IMR-90 (cell line): ENCODE data around the gene EPHB1. TPM values are rescaled to one million over a fixed set of nuclear protein-coding genes. Genes with fewer than 3 reads are reported as not detected.

Experiments used
- ATAC-seq: fragments of 200-7000 bp; cut with Tn5 transposase; 2 replicates; pipeline ENCODE4 v1.9.1; 2020; ENCODE audit warnings: low read depth, mild to moderate bottlenecking, moderate library complexity
- BruUV-seq: library from RNA; stranded (reverse); fragments of 400-500 nt; replicated peaks from 2 replicates; lab custom pipeline; 2021; lab: Mats Ljungman, UMichigan
- CTCF ChIA-PET: fragments of 300-600 bp; formaldehyde crosslinking; extraction: SDS; loops from one replicate; lab custom pipeline; 2021; ENCODE audit warnings: antibody characterized with exemption; lab: Yijun Ruan, JAX
- POLR2A ChIA-PET: fragments of 300-600 bp; sonication (Branson Sonifier 250); formaldehyde crosslinking; loops from one replicate; lab custom pipeline; 2022; ENCODE audit warnings: antibody characterized with exemption; ENCODE audit not compliant: unreplicated experiment; lab: Charles Lee
- DNase-seq: peaks from one replicate; pipeline ENCODE4 v3.0.0; 2013
- H2AFZ ChIP-seq: replicated peaks from 2 replicates; pipeline ENCODE3; 2013; ENCODE audit warnings: low read length, mild to moderate bottlenecking; ENCODE audit not compliant: poor library complexity
- H2AK5ac ChIP-seq: 2 replicates; pipeline ENCODE4 v1.6.1; 2013; ENCODE audit warnings: low read depth, low read length, inconsistent platforms
- H2AK9ac ChIP-seq: replicated peaks from 2 replicates; pipeline ENCODE3; 2013; ENCODE audit warnings: mild to moderate bottlenecking, low read depth, low read length, moderate library complexity; ENCODE audit not compliant: poor library complexity
- H2BK120ac ChIP-seq: 2 replicates; pipeline ENCODE4 v1.6.1; 2013; ENCODE audit warnings: low read depth, low read length, inconsistent platforms
- H2BK15ac ChIP-seq: 3 replicates; pipeline ENCODE4 v1.6.1; 2013; ENCODE audit warnings: low read depth, low read length, inconsistent platforms
- H2BK20ac ChIP-seq: 2 replicates; pipeline ENCODE4 v1.6.1; 2013; ENCODE audit warnings: low read depth, mild to moderate bottlenecking, inconsistent platforms, low read length, moderate library complexity
- H2BK5ac ChIP-seq: 2 replicates; pipeline ENCODE4 v1.6.1; 2013; ENCODE audit warnings: mild to moderate bottlenecking, low read depth, low read length, inconsistent platforms; ENCODE audit not compliant: poor library complexity, severe bottlenecking
- H3K14ac ChIP-seq: replicated peaks from 2 replicates; pipeline ENCODE4 v1.6.1; 2013; ENCODE audit warnings: low read depth, low read length, inconsistent platforms
- H3K18ac ChIP-seq: 2 replicates; pipeline ENCODE4 v1.6.1; 2013; ENCODE audit warnings: low read depth, low read length, control low read depth
- H3K23ac ChIP-seq: 2 replicates; pipeline ENCODE4 v1.6.1; 2013; ENCODE audit warnings: low read depth, low read length, inconsistent platforms
- H3K27ac ChIP-seq: 2 replicates; pipeline ENCODE4 v1.5.1; 2013; ENCODE audit warnings: mild to moderate bottlenecking, control low read depth, low read length; ENCODE audit not compliant: insufficient read depth
- H3K27me3 ChIP-seq: 2 replicates; pipeline ENCODE4 v1.6.1; 2013; ENCODE audit warnings: low read length; ENCODE audit not compliant: control insufficient read depth, insufficient read depth
- H3K36me3 ChIP-seq: 2 replicates; pipeline ENCODE4 v1.6.1; 2013; ENCODE audit warnings: low read length, mixed read lengths; ENCODE audit not compliant: control insufficient read depth, insufficient read depth
- H3K4ac ChIP-seq: 2 replicates; pipeline ENCODE4 v1.6.1; 2013; ENCODE audit warnings: low read depth, low read length, inconsistent platforms
- H3K4me1 ChIP-seq: 2 replicates; pipeline ENCODE4 v1.6.1; 2013; ENCODE audit warnings: low read length, mixed read lengths; ENCODE audit not compliant: control insufficient read depth, insufficient read depth
- H3K4me2 ChIP-seq: 2 replicates; pipeline ENCODE4 v1.6.1; 2013; ENCODE audit warnings: low read depth, mild to moderate bottlenecking, control low read depth, low read length, moderate library complexity
- H3K4me3 ChIP-seq: 2 replicates; pipeline ENCODE4 v1.5.1; 2013; ENCODE audit warnings: low read depth, mild to moderate bottlenecking, control low read depth, low read length, moderate library complexity; ENCODE audit not compliant: insufficient read depth
- H3K56ac ChIP-seq: 2 replicates; pipeline ENCODE4 v1.6.1; 2013; ENCODE audit warnings: low read length, inconsistent platforms; ENCODE audit not compliant: insufficient read depth; ENCODE audit errors: extremely low read depth
- H3K79me1 ChIP-seq, 2 experiments: 2 replicates each; pipeline ENCODE4 v1.6.1; 2013; ENCODE audit warnings: low read length in 2 of 2, inconsistent platforms in 1 of 2, low read depth in 1 of 2
- H3K9ac ChIP-seq: 2 replicates; pipeline ENCODE4 v1.6.1; 2013; ENCODE audit warnings: low read depth, low read length, control low read depth
- H3K9me1 ChIP-seq: 2 replicates; pipeline ENCODE4 v1.6.1; 2013; ENCODE audit warnings: low read length, inconsistent platforms; ENCODE audit not compliant: insufficient read depth
- H3K9me3 ChIP-seq: 2 replicates; pipeline ENCODE4 v1.6.1; 2013; ENCODE audit warnings: low read length; ENCODE audit not compliant: control insufficient read depth, insufficient read depth
- H4K20me1 ChIP-seq: 2 replicates; pipeline ENCODE4 v1.6.1; 2013; ENCODE audit warnings: low read length, inconsistent platforms; ENCODE audit not compliant: insufficient read depth
- H4K5ac ChIP-seq: 2 replicates; pipeline ENCODE4 v1.6.1; 2013; ENCODE audit warnings: mild to moderate bottlenecking, low read depth, low read length, control low read depth
- H4K8ac ChIP-seq, 2 experiments: 2 replicates each; pipeline ENCODE4 v1.6.1; 2013; ENCODE audit warnings: low read depth in 2 of 2, low read length in 2 of 2, control low read depth in 1 of 2, inconsistent platforms in 1 of 2
- H4K91ac ChIP-seq: 2 replicates; pipeline ENCODE4 v1.6.1; 2013; ENCODE audit warnings: low read depth, low read length, inconsistent platforms; ENCODE audit not compliant: insufficient read depth
- BHLHE40 ChIP-seq: fragments of 150-350 bp; IDR thresholded peaks from 2 replicates; pipeline ENCODE4 v1.6.1; 2016; ENCODE audit warnings: mild to moderate bottlenecking, low read depth, low read length
- CEBPB ChIP-seq: IDR thresholded peaks from 2 replicates; pipeline ENCODE4 v1.6.1; 2012; ENCODE audit warnings: low read depth, low read length, improper control_type of control experiment
- CHD1 ChIP-seq: IDR thresholded peaks from 2 replicates; pipeline ENCODE4 v1.6.1; 2012; ENCODE audit warnings: low read depth, low read length, improper control_type of control experiment
- CTCF ChIP-seq: conservative IDR thresholded peaks from 2 replicates; pipeline ENCODE4 v1.5.1; 2012; ENCODE audit warnings: mild to moderate bottlenecking, low read depth, low read length, improper control_type of control experiment
- FOS ChIP-seq: fragments of 150-350 bp; IDR thresholded peaks from 2 replicates; pipeline ENCODE4 v1.6.1; 2016; ENCODE audit warnings: low read depth, low read length
- MAFK ChIP-seq: IDR thresholded peaks from 2 replicates; pipeline ENCODE4 v1.6.1; 2012; ENCODE audit warnings: low read depth, low read length, improper control_type of control experiment
- MAZ ChIP-seq: IDR thresholded peaks from 2 replicates; pipeline ENCODE4 v1.6.1; 2012; ENCODE audit warnings: low read depth, mild to moderate bottlenecking, low read length, improper control_type of control experiment, moderate library complexity, borderline replicate concordance
- MXI1 ChIP-seq: IDR thresholded peaks from 2 replicates; pipeline ENCODE4 v1.6.1; 2012; ENCODE audit warnings: low read depth, mild to moderate bottlenecking, low read length, moderate library complexity, borderline replicate concordance
- NFE2L2 ChIP-seq: fragments of 150-350 bp; IDR thresholded peaks from 2 replicates; pipeline ENCODE4 v1.6.1; 2016; ENCODE audit warnings: low read depth, mild to moderate bottlenecking, low read length
- POLR2A ChIP-seq: IDR thresholded peaks from 2 replicates; pipeline ENCODE4 v1.6.1; 2012; ENCODE audit warnings: mild to moderate bottlenecking, low read depth, low read length
- RAD21 ChIP-seq: IDR thresholded peaks from 2 replicates; pipeline ENCODE4 v1.6.1; 2012; ENCODE audit warnings: low read length, improper control_type of control experiment
- RCOR1 ChIP-seq: IDR thresholded peaks from 2 replicates; pipeline ENCODE4 v1.6.1; 2012; ENCODE audit warnings: mild to moderate bottlenecking, low read length, improper control_type of control experiment; ENCODE audit not compliant: insufficient replicate concordance
- RFX5 ChIP-seq: IDR thresholded peaks from 2 replicates; pipeline ENCODE4 v1.8.0; 2012; ENCODE audit warnings: low read depth, mild to moderate bottlenecking, low read length, moderate library complexity
- SMC3 ChIP-seq: fragments of 150-350 bp; IDR thresholded peaks from 2 replicates; pipeline ENCODE4 v1.6.1; 2016; ENCODE audit warnings: low read depth, mild to moderate bottlenecking, antibody characterized with exemption, low read length, moderate library complexity
- WGBS, 2 experiments: methylation state at CpG; one replicate each; pipeline versions ENCODE4 v1.1.5 to v1.1.7; 2013; ENCODE audit warnings: missing lambda C conversion rate in 2 of 2; ENCODE audit not compliant: insufficient read length in 1 of 2; ENCODE audit errors: extremely low coverage in 2 of 2; 5-methylcytosine and 5-hydroxymethylcytosine counted together
- dilution Hi-C: fragments of 300-500 bp; cut with HindIII; formaldehyde crosslinking; loops from one replicate; pipeline ENCODE4 v1.14.3; 2018; ENCODE audit warnings: low sequenced_read_pairs; ENCODE audit not compliant: unreplicated experiment
- in situ Hi-C: fragments of 300-500 bp; cut with MboI; formaldehyde crosslinking; loops from 3 replicates; pipeline ENCODE4 v1.14.3; 2019; ENCODE audit warnings: low sequenced_read_pairs, inconsistent platforms, mixed read lengths
- intact Hi-C: fragments of 100-400 bp; cut with micrococcal nuclease; formaldehyde crosslinking; loops from 2 replicates; pipeline ENCODE4 v1.10.0; 2022
- polyA plus RNA-seq, 3 experiments: library from polyadenylated mRNA; depleted of rRNA; stranded (reverse); fragments of >200 nt; gene quantifications; 2 replicates each; pipeline ENCODE4 v1.2.3, GENCODE V29; 2012; ENCODE audit warnings: low replicate concordance in 1 of 3
- total RNA-seq: library from RNA; depleted of rRNA; stranded (reverse); fragments of >200 nt; gene quantifications from 2 replicates; pipeline ENCODE4 v1.2.3, GENCODE V29; 2012
- TF ChIP-seq, protein P1 (sequence below): fragments of 150-350 bp; IDR thresholded peaks from 2 replicates; pipeline ENCODE4 v1.6.1; 2016; ENCODE audit warnings: low read depth, mild to moderate bottlenecking, low read length, moderate library complexity, borderline replicate concordance
- TF ChIP-seq, protein P2 (sequence below): fragments of 150-350 bp; IDR thresholded peaks from 2 replicates; pipeline ENCODE4 v1.6.1; 2017; ENCODE audit warnings: mild to moderate bottlenecking, antibody characterized with exemption, low read length, low read depth

Gene EPHB1
- total and polyA plus RNA-seq, 2 of the 4 experiments (the other 2 are of a cell fraction), result 0.17 to 0.36 TPM

DNA sequence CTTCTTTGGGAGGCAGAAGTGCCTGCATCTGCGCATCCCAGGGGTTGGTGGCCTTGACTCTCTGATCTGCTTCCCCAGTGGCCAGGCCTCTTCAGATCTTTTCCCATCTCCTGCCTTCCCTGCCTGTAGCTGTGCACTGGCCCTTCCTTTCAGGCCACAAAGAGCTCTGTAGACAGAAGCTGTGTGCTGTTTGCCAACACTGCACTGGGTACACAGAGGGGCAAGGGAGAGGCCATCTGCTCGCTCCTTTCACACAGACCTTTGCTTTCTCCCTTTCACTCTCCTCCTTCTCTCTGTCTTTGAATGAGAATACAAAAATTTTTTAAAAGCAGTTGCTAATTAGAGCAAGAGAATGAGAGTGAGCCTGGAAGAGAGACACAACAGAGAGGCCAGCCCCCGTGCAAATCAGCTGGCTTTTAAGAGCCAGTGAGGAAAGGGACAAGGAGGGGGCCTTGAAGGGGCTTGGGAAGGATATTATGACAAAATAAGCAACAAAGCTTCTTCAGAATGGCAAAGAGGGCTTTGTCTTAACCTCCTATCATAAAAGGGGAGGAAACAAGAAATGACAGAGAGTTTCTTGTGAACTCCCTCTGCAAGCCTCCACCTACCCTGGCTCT lies 170.9 kb downstream of the EPHB1 start:
- H4K91ac ChIP-seq, result no peak overlapping the region
- no peak overlapping the region for H3K56ac ChIP-seq
- no peak overlapping the region for H2AK9ac ChIP-seq
- no peak overlapping the region for H3K14ac ChIP-seq
- TF ChIP-seq POLR2A, result no peak
- TF ChIP-seq MAZ, result no peak
- TF ChIP-seq MXI1, result no peak
- no peak for TF ChIP-seq CTCF
- no peak for TF ChIP-seq FOS
- TF ChIP-seq BHLHE40, result no peak
- TF ChIP-seq RFX5, result no peak
- TF ChIP-seq RAD21, result no peak
- TF ChIP-seq CHD1, result no peak
- TF ChIP-seq, protein P1, sequence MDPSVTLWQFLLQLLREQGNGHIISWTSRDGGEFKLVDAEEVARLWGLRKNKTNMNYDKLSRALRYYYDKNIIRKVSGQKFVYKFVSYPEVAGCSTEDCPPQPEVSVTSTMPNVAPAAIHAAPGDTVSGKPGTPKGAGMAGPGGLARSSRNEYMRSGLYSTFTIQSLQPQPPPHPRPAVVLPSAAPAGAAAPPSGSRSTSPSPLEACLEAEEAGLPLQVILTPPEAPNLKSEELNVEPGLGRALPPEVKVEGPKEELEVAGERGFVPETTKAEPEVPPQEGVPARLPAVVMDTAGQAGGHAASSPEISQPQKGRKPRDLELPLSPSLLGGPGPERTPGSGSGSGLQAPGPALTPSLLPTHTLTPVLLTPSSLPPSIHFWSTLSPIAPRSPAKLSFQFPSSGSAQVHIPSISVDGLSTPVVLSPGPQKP, result no peak
- no peak for TF ChIP-seq NFE2L2
- no peak for TF ChIP-seq CEBPB
- TF ChIP-seq, protein P2, sequence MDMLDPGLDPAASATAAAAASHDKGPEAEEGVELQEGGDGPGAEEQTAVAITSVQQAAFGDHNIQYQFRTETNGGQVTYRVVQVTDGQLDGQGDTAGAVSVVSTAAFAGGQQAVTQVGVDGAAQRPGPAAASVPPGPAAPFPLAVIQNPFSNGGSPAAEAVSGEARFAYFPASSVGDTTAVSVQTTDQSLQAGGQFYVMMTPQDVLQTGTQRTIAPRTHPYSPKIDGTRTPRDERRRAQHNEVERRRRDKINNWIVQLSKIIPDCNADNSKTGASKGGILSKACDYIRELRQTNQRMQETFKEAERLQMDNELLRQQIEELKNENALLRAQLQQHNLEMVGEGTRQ, result no peak
- no peak for TF ChIP-seq MAFK
- TF ChIP-seq RCOR1, result no peak
- no peak for TF ChIP-seq SMC3
- no peaks in the 10 kb centered on the region for H3K9me3 ChIP-seq
- intact Hi-C loops (no loop called here), in situ Hi-C loops (loop anchor here (25.0 kb wide), 1 partner anchor 96 kb away; no protein-coding TSS in a partner anchor), dilution Hi-C loops (no loop called here)
- H4K20me1 ChIP-seq, result no peaks in the 10 kb centered on the region
- H3K4me1 ChIP-seq, result no peaks in the 10 kb centered on the region
- no peaks in the 10 kb centered on the region for H3K9me1 ChIP-seq
- no peak overlapping the region for H3K4me3 ChIP-seq
- no peak overlapping the region for H3K4me2 ChIP-seq
- CTCF ChIA-PET, result no interaction called here
- no peaks in the 10 kb centered on the region for H3K79me1 ChIP-seq
- H2AFZ ChIP-seq, result no peak overlapping the region
- no peaks in the 10 kb centered on the region for H3K36me3 ChIP-seq
- DNase-seq, result no peak
- H3K27ac ChIP-seq, result no peak overlapping the region
- no peak overlapping the region for H2BK120ac ChIP-seq
- H4K8ac ChIP-seq, result no peak overlapping the region
- H2AK5ac ChIP-seq, result no peak overlapping the region
- H3K18ac ChIP-seq, result no peak overlapping the region
- H2BK15ac ChIP-seq, result no peak overlapping the region
- no peak overlapping the region for H3K4ac ChIP-seq
- ATAC-seq, result no peak
- no TSS peak for BruUV-seq
- POLR2A ChIA-PET, result no interaction called here
- no CpG with 5 or more reads among the region's 3 CpGs for WGBS, 2 experiments
- H3K27me3 ChIP-seq, result no peaks in the 10 kb centered on the region
- no peak overlapping the region for H2BK20ac ChIP-seq
- no peak overlapping the region for H4K5ac ChIP-seq
- H3K23ac ChIP-seq, result no peak overlapping the region
- H2BK5ac ChIP-seq, result no peak overlapping the region
- no peak overlapping the region for H3K9ac ChIP-seq
